ENCODE data around the gene PCDHGA10.
"Not testable (repeated sequence)": the region's sequence is repeated elsewhere in the genome, so short reads cannot be mapped to it uniquely, and the experiment has no call there.

Gene PCDHGA10

GRCh38 chr5:141412854-141413539, at the start of gene PCDHGA10:
TSS of gene PCDHGA10 (plus strand) at chr5:141412987. CDS start at chr5:141413176, 189 bp downstream.
- Histone ChIP-seq H3K27me3 (ENCODE audit: insufficient read depth, low read length) (no peaks in the 10 kb centered on the region), H3K4me3 (ENCODE audit: low read length) (peak within 1 kb of the TSS; percentile 56), H3K4me1 (ENCODE audit: insufficient read depth, low read length) (no peaks in the 10 kb centered on the region), H2AFZ (ENCODE audit: low read depth, low read length) (no peak within 1 kb of the TSS), H3K9me3 (ENCODE audit: low read length) (peaks cover 52% of the 10 kb centered on the region), H3K36me3 (ENCODE audit: insufficient read depth, low read length) (peaks cover 13% of the 10 kb centered on the region)

- Histone ChIP-seq H3K4me3 (ENCODE audit: low read length) (no peak within 1 kb of the TSS), H3K36me3 (ENCODE audit: insufficient read depth, low read length) (no peaks in the 10 kb centered on the region), H2AFZ (ENCODE audit: low read depth, low read length) (no peak within 1 kb of the TSS), H3K4me1 (ENCODE audit: insufficient read depth, low read length) (no peaks in the 10 kb centered on the region), H3K27me3 (ENCODE audit: insufficient read depth, low read length) (no peaks in the 10 kb centered on the region), H3K9me3 (ENCODE audit: low read length) (peaks cover 40% of the 10 kb centered on the region)
These were observed 48.7 kb upstream of the PCDHGA10 start, which contains the start of gene PCDHGA5 for GRCh38 chr5:141363952-141364660. TSS of gene PCDHGA5 (plus strand) at chr5:141364162. CDS start at chr5:141364331, 169 bp downstream.

GRCh38 chr5:141366016-141366896, 46.5 kb upstream of the PCDHGA10 start:
- no peaks in the 10 kb centered on the region for H3K36me3 ChIP-seq (ENCODE audit: insufficient read depth, low read length)
- H3K9me3 ChIP-seq (ENCODE audit: low read length), result peaks cover 33% of the 10 kb centered on the region
- no peak overlapping the region for H3K4me3 ChIP-seq (ENCODE audit: low read length)
- H2AFZ ChIP-seq (ENCODE audit: low read depth, low read length), result no peak overlapping the region
- H3K27me3 ChIP-seq (ENCODE audit: insufficient read depth, low read length), result no peaks in the 10 kb centered on the region
- H3K4me1 ChIP-seq (ENCODE audit: insufficient read depth, low read length), result no peaks in the 10 kb centered on the region

DNA sequence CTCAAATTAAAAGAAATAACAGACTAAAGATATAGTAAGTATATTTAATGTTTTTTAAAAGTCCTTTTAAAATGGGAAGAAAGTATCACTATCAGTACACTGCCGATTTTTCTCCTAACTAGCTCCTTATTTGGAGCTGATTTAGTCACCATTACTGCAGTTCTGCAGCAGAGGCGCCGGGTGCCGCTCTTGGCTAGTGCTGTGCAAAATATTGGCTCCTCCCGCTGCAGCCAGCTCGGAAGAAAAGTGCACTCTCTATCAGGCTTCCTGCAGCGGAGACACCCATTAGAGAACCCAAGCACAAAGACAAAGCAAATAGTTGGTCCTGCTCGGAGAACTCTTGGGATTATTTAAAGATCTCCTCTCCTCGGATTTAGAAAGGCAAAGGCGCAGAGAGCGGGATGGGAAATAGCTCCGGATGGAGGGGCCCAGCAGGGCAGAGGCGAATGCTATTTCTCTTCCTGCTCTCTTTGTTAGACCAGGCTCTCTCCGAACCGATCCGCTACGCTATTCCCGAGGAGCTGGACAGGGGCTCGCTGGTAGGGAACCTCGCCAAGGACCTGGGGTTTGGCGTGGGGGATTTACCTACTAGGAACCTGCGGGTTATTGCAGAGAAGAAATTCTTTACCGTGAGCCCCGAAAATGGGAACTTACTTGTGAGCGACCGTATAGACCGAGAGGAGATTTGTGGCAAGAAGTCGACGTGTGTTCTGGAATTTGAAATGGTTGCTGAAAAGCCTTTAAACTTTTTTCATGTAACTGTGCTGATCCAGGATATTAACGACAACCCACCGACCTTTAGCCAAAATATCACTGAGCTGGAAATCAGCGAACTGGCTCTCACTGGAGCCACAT, 42.6 kb upstream of the PCDHGA10 start, which contains the start of gene PCDHGB3:
Gene PCDHGB3 (plus strand): TSS at position 249 of the 855 bp plus-strand sequence. CDS start 153 bp downstream, at position 402.
- no peak within 1 kb of the TSS for H3K4me3 ChIP-seq (ENCODE audit: low read length)
- H3K27me3 ChIP-seq (ENCODE audit: insufficient read depth, low read length), result no peaks in the 10 kb centered on the region
- no peaks in the 10 kb centered on the region for H3K36me3 ChIP-seq (ENCODE audit: insufficient read depth, low read length)
- H2AFZ ChIP-seq (ENCODE audit: low read depth, low read length), result no peak within 1 kb of the TSS
- peaks cover 42% of the 10 kb centered on the region for H3K9me3 ChIP-seq (ENCODE audit: low read length)
- no peaks in the 10 kb centered on the region for H3K4me1 ChIP-seq (ENCODE audit: insufficient read depth, low read length)

GRCh38 chr5:141371572-141372475, 41.0 kb upstream of the PCDHGA10 start:
- Histone ChIP-seq H2AFZ (ENCODE audit: low read depth, low read length) (no peak overlapping the region), H3K36me3 (ENCODE audit: insufficient read depth, low read length) (no peaks in the 10 kb centered on the region), H3K27me3 (ENCODE audit: insufficient read depth, low read length) (no peaks in the 10 kb centered on the region), H3K4me3 (ENCODE audit: low read length) (no peak overlapping the region), H3K9me3 (ENCODE audit: low read length) (peaks cover 31% of the 10 kb centered on the region), H3K4me1 (ENCODE audit: insufficient read depth, low read length) (no peaks in the 10 kb centered on the region)

GRCh38 chr5:141373673-141374317, 39.0 kb upstream of the PCDHGA10 start, which contains the start of gene PCDHGA6:
TSS of gene PCDHGA6 (plus strand) at chr5:141373891. CDS start at chr5:141374084, 193 bp downstream.
- Histone ChIP-seq H3K36me3 (ENCODE audit: insufficient read depth, low read length) (no peaks in the 10 kb centered on the region), H3K27me3 (ENCODE audit: insufficient read depth, low read length) (no peaks in the 10 kb centered on the region), H3K4me1 (ENCODE audit: insufficient read depth, low read length) (no peaks in the 10 kb centered on the region), H3K4me3 (ENCODE audit: low read length) (no peak within 1 kb of the TSS), H2AFZ (ENCODE audit: low read depth, low read length) (no peak within 1 kb of the TSS), H3K9me3 (ENCODE audit: low read length) (peaks cover 31% of the 10 kb centered on the region)

DNA sequence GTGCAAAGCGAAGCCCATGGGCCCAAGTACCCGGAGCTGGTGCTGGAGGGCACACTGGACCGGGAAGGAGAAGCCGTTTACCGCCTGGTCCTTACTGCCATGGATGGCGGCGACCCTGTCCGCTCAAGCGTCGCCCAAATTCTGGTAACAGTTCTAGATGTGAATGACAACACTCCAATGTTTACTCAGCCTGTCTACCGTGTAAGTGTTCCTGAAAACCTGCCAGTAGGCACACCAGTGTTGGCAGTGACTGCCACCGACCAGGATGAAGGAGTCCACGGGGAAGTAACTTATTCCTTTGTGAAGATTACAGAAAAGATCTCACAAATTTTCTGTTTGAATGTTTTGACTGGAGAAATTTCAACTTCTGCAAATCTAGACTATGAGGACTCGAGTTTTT, 38.2 kb upstream of the PCDHGA10 start:
- H3K4me3 ChIP-seq (ENCODE audit: low read length), result no peak overlapping the region
- no peaks in the 10 kb centered on the region for H3K27me3 ChIP-seq (ENCODE audit: insufficient read depth, low read length)
- H3K9me3 ChIP-seq (ENCODE audit: low read length), result peaks cover 31% of the 10 kb centered on the region
- no peak overlapping the region for H2AFZ ChIP-seq (ENCODE audit: low read depth, low read length)
- no peaks in the 10 kb centered on the region for H3K36me3 ChIP-seq (ENCODE audit: insufficient read depth, low read length)
- no peaks in the 10 kb centered on the region for H3K4me1 ChIP-seq (ENCODE audit: insufficient read depth, low read length)

DNA sequence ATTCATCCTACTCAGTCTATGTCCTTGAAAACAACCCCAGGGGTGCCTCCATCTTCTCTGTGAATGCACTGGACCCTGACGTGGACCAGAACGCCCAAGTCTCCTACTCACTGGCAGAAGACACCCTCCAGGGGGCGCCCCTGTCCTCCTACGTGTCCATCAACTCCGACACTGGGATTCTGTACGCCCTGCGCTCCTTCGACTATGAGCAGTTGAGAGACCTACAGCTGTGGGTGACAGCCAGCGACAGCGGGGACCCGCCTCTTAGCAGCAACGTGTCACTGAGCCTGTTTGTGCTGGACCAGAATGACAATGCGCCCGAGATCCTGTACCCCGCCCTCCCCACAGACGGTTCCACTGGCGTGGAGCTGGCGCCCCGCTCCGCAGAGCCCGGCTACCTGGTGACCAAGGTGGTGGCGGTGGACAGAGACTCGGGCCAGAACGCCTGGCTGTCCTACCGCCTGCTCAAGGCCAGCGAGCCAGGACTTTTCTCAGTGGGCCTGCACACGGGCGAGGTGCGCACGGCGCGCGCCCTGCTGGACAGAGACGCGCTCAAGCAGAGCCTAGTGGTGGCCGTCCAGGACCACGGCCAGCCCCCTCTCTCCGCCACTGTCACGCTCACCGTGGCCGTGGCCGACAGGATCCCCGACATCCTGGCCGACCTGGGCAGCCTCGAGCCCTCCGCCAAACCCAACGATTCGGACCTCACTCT, 37.2 kb upstream of the PCDHGA10 start:
- H3K4me3 ChIP-seq (ENCODE audit: low read length); H3K4me1 ChIP-seq (ENCODE audit: insufficient read depth, low read length); H3K27me3 ChIP-seq (ENCODE audit: insufficient read depth, low read length); H2AFZ ChIP-seq (ENCODE audit: low read depth, low read length); H3K36me3 ChIP-seq (ENCODE audit: insufficient read depth, low read length): not testable (repeated sequence)
- peaks cover 31% of the 10 kb centered on the region for H3K9me3 ChIP-seq (ENCODE audit: low read length)

GRCh38 chr5:141382469-141383294, 30.1 kb upstream of the PCDHGA10 start, which contains the start of gene PCDHGA7:
TSS of gene PCDHGA7 (plus strand) at chr5:141382742. CDS start at chr5:141382900, 158 bp downstream.
- peaks cover 16% of the 10 kb centered on the region for H3K9me3 ChIP-seq (ENCODE audit: low read length)
- no peaks in the 10 kb centered on the region for H3K27me3 ChIP-seq (ENCODE audit: insufficient read depth, low read length)
- H2AFZ ChIP-seq (ENCODE audit: low read depth, low read length), result no peak within 1 kb of the TSS
- H3K4me1 ChIP-seq (ENCODE audit: insufficient read depth, low read length), result no peaks in the 10 kb centered on the region
- H3K36me3 ChIP-seq (ENCODE audit: insufficient read depth, low read length), result no peaks in the 10 kb centered on the region
- no peak within 1 kb of the TSS for H3K4me3 ChIP-seq (ENCODE audit: low read length)

DNA sequence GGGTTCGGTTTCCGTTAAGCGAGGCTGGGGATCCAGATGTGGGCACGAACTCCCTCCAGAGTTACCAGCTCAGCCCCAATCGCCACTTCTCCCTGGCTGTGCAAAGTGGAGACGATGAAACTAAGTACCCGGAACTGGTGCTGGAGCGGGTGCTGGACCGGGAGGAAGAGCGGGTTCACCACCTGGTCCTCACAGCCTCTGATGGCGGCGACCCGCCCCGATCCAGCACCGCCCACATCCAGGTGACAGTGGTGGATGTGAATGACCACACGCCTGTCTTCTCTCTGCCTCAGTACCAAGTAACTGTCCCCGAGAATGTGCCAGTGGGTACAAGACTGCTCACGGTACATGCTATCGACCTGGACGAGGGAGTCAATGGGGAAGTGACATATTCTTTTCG, 29.4 kb upstream of the PCDHGA10 start:
- no peaks in the 10 kb centered on the region for H3K4me1 ChIP-seq (ENCODE audit: insufficient read depth, low read length)

More for the DNA sequence above, 29.4 kb upstream of the PCDHGA10 start:
- H3K27me3 ChIP-seq (ENCODE audit: insufficient read depth, low read length), result no peaks in the 10 kb centered on the region
- peaks cover 17% of the 10 kb centered on the region for H3K9me3 ChIP-seq (ENCODE audit: low read length)
- no peaks in the 10 kb centered on the region for H3K36me3 ChIP-seq (ENCODE audit: insufficient read depth, low read length)
- no peak overlapping the region for H3K4me3 ChIP-seq (ENCODE audit: low read length)
- no peak overlapping the region for H2AFZ ChIP-seq (ENCODE audit: low read depth, low read length)

All from neuron (in vitro differentiated cells).